B cell (primary cell): ENCODE data around the gene CREBBP. TPM values are rescaled to one million over a fixed set of nuclear protein-coding genes. Genes with fewer than 3 reads are reported as not detected.

ENCODE experiments used
- ATAC-seq: fragments of 200-7000 bp; cut with Tn5 transposase; one replicate; pipeline ENCODE4 v1.10.0; 2021; ENCODE audit warnings: low read depth, mild to moderate bottlenecking, moderate number of reproducible peaks, moderate library complexity
- CTCF ChIA-PET: fragments of 350-600 bp; sonication (Branson Sonifier 250); formaldehyde crosslinking; loops from one replicate; lab custom pipeline; 2021; ENCODE audit warnings: antibody characterized with exemption, inconsistent platforms; lab: Charles Lee
- POLR2A ChIA-PET: fragments of 350-600 bp; sonication (Branson Sonifier 250); formaldehyde crosslinking; loops from one replicate; lab custom pipeline; 2021; ENCODE audit warnings: antibody characterized with exemption; lab: Charles Lee
- DNase-seq: peaks from one replicate; pipeline ENCODE4 v3.0.0; 2013
- H2AFZ ChIP-seq: 2 replicates; pipeline ENCODE4 v1.6.1; 2012; ENCODE audit warnings: mild to moderate bottlenecking, low read depth, low read length; ENCODE audit not compliant: insufficient read depth, poor library complexity, severe bottlenecking
- H3K27ac ChIP-seq, 2 donors: 1 replicate in 1 of 2; 2 replicates in 1 of 2; pipeline ENCODE4 v1.5.1; 2012 to 2013; ENCODE audit warnings: low read length in 2 of 2, mild to moderate bottlenecking in 2 of 2, moderate library complexity in 1 of 2
- H3K27me3 ChIP-seq, 4 experiments: fragments of 200-600 bp in 1 of 4; sonication (generic) in 1 of 4; replicated peaks in 1 of 4; 1 replicate in 2 of 4; 2 replicates in 2 of 4; pipeline versions ENCODE4 v1.6.1 to v1.7.0; 2013 to 2016; ENCODE audit warnings: low read length in 3 of 4, mild to moderate bottlenecking in 2 of 4, mixed read lengths in 1 of 4, moderate library complexity in 1 of 4; ENCODE audit not compliant: insufficient read depth in 4 of 4, control insufficient read depth in 3 of 4; ENCODE audit errors: control extremely low read depth in 1 of 4
- H3K36me3 ChIP-seq, 2 experiments: replicated peaks in 1 of 2; 1 replicate in 1 of 2; 2 replicates in 1 of 2; pipeline versions ENCODE4 v1.6.1 to v1.7.1; 2013; ENCODE audit warnings: low read length in 1 of 2; ENCODE audit not compliant: insufficient read depth in 2 of 2, control insufficient read depth in 1 of 2; ENCODE audit errors: control extremely low read depth in 1 of 2, extremely low read depth in 1 of 2
- H3K4me1 ChIP-seq, 2 donors: fragments of 200-600 bp in 1 of 2; sonication (generic) in 1 of 2; 1 replicate in 1 of 2; 2 replicates in 1 of 2; pipeline versions ENCODE4 v1.5.1 to v1.6.1; 2013 to 2017; ENCODE audit warnings: low read length in 2 of 2; ENCODE audit not compliant: control insufficient read depth in 2 of 2, insufficient read depth in 2 of 2
- H3K4me2 ChIP-seq: replicated peaks from 2 replicates; pipeline ENCODE3; 2012; ENCODE audit warnings: mild to moderate bottlenecking, low read depth, low read length; ENCODE audit not compliant: poor library complexity, severe bottlenecking
- H3K4me3 ChIP-seq, 5 experiments: fragments of 200-600 bp in 1 of 5; sonication (generic) in 1 of 5; 1 replicate in 3 of 5; 2 replicates in 2 of 5; pipeline versions ENCODE4 v1.5.1 to v1.7.0; 2011 to 2016; ENCODE audit warnings: low read length in 4 of 5, mild to moderate bottlenecking in 4 of 5, low read depth in 2 of 5, control low read depth in 1 of 5, moderate library complexity in 1 of 5; ENCODE audit not compliant: insufficient read depth in 1 of 5; ENCODE audit errors: control extremely low read depth in 1 of 5, extremely low read depth in 1 of 5
- H3K79me2 ChIP-seq: fragments of 200-600 bp; sonication (generic); one replicate; pipeline ENCODE4 v1.6.0; 2016; ENCODE audit warnings: low read length; ENCODE audit not compliant: control insufficient read depth, insufficient read depth
- H3K9ac ChIP-seq: fragments of 200-600 bp; sonication (generic); 2 replicates; pipeline ENCODE4 v1.6.1; 2017; ENCODE audit warnings: mild to moderate bottlenecking, low read length, moderate library complexity
- H3K9me3 ChIP-seq, 3 donors: one replicate each; pipeline versions ENCODE4 v1.6.1 to v1.7.1; 2013; ENCODE audit warnings: low read length in 2 of 3; ENCODE audit not compliant: control insufficient read depth in 2 of 3, insufficient read depth in 1 of 3; ENCODE audit errors: control extremely low read depth in 1 of 3
- H4K20me1 ChIP-seq: 2 replicates; pipeline ENCODE4 v1.6.0; 2012; ENCODE audit warnings: mild to moderate bottlenecking, low read length; ENCODE audit not compliant: insufficient read depth, control insufficient read depth, poor library complexity, severe bottlenecking
- H3K27ac Mint-ChIP-seq: one replicate; pipeline ENCODE4 v1.8.0; 2021; ENCODE audit warnings: mixed read lengths
- H3K27me3 Mint-ChIP-seq: one replicate; pipeline ENCODE4 v1.8.0; 2021; ENCODE audit warnings: mixed read lengths
- H3K4me1 Mint-ChIP-seq: one replicate; pipeline ENCODE4 v1.8.0; 2021; ENCODE audit warnings: mixed read lengths
- H3K4me3 Mint-ChIP-seq: one replicate; pipeline ENCODE4 v1.8.0; 2021; ENCODE audit warnings: mixed read lengths
- H3K9me3 Mint-ChIP-seq: one replicate; pipeline ENCODE4 v1.8.0; 2022; ENCODE audit warnings: mixed read lengths; ENCODE audit not compliant: insufficient read depth
- CTCF ChIP-seq: fragments of 200-600 bp; IDR thresholded peaks from one replicate; pipeline ENCODE4 v1.8.0; 2022; ENCODE audit warnings: antibody characterized with exemption, mild to moderate bottlenecking
- EZH2 ChIP-seq: IDR thresholded peaks from 2 replicates; pipeline ENCODE4 v1.6.1; 2012; ENCODE audit warnings: borderline replicate concordance, low read depth, mild to moderate bottlenecking, moderate library complexity, low read length; ENCODE audit not compliant: insufficient read depth, poor library complexity, severe bottlenecking
- WGBS: methylation state at CpG from one replicate; pipeline ENCODE4 v1.1.5; 2013; ENCODE audit warnings: missing lambda C conversion rate; ENCODE audit not compliant: insufficient coverage; 5-methylcytosine and 5-hydroxymethylcytosine counted together
- intact Hi-C: fragments of 100-400 bp; cut with micrococcal nuclease; formaldehyde crosslinking; loops from one replicate; pipeline ENCODE4 v1.10.0; 2022
- polyA plus RNA-seq: library from polyadenylated mRNA; depleted of rRNA; stranded (reverse); fragments of >200 nt; gene quantifications from 2 replicates; pipeline ENCODE4 v1.2.3, GENCODE V29; 2012
- total RNA-seq, 2 donors: library from RNA; stranded (reverse); fragments of 120-200 nt in 1 of 2; gene quantifications; 1 replicate in 1 of 2; 2 replicates in 1 of 2; pipeline versions ENCODE4 v1.2.3 to v1.2.4, GENCODE V29; 2013 to 2022

CREBBP gene
- total and polyA plus RNA-seq, 2 donors (not counting 1 experiment from before 2014, with no cell fraction given) = 27.6 to 206 TPM

- Histone ChIP-seq H2AFZ (no peak overlapping the region), H3K79me2 (peaks cover 32% of the 10 kb centered on the region), H4K20me1 (no peaks in the 10 kb centered on the region), H3K27me3 (no peaks in the 10 kb centered on the region), H3K4me3 (no peak overlapping the region), H3K4me1 (peaks cover 0 to 2% of the 10 kb centered on the region in 2 donors), H3K9me3 (peaks cover 0 to 7% (median 0%) of the 10 kb centered on the region in 3 donors), H3K9ac (no peak overlapping the region), H3K27ac (no peak overlapping the region), H3K4me2 (no peak overlapping the region), H3K36me3 (no peaks in the 10 kb centered on the region)
- TF ChIP-seq EZH2 (no peak), CTCF (no peak)
- intact Hi-C loops = no loop called here
- no peaks in the 10 kb centered on the region for H3K9me3 Mint-ChIP-seq
- ChIA-PET CTCF (interaction anchor here (1.2 to 2.4 kb wide), 2 partner anchors 8 to 76 kb away, joined by 3 to 6 read pairs; no protein-coding TSS in a partner anchor), POLR2A (no interaction called here)
- peaks cover 8% of the 10 kb centered on the region for H3K4me1 Mint-ChIP-seq
- DNase-seq = no peak
- ATAC-seq = no peak
- H3K27me3 Mint-ChIP-seq = no peaks in the 10 kb centered on the region
- no peak overlapping the region for H3K4me3 Mint-ChIP-seq
- WGBS = 90% methylated on average over 18 of the region's 19 CpGs
- no peak overlapping the region for H3K27ac Mint-ChIP-seq
Measured at GRCh38 chr16:3695610-3696369, 184.7 kb downstream of the CREBBP start.

- no peak overlapping the region for H3K4me2 ChIP-seq
- intact Hi-C loops = no loop called here
- ChIA-PET CTCF (interaction anchor here (0.6 to 1.0 kb wide), 2 partner anchors 185 to 564 kb away, joined by 4 to 5 read pairs; no protein-coding TSS in a partner anchor), POLR2A (interaction anchor here (0.6 kb wide), 1 partner anchor 11 kb away, joined by 3 read pairs; no protein-coding TSS in a partner anchor)
- no peak overlapping the region for H3K4me3 ChIP-seq
- no peak for TF ChIP-seq EZH2
- TF ChIP-seq CTCF = no peak
- no peak overlapping the region for H3K27ac ChIP-seq
- Mint-ChIP-seq H3K27ac (no peak overlapping the region), H3K27me3 (no peaks in the 10 kb centered on the region), H3K4me3 (no peak overlapping the region), H3K9me3 (no peaks in the 10 kb centered on the region), H3K4me1 (peaks cover 14% of the 10 kb centered on the region)
- H3K9ac ChIP-seq = no peak overlapping the region
- no peak for DNase-seq
- H3K79me2 ChIP-seq = peaks cover 36% of the 10 kb centered on the region
- H3K4me1 ChIP-seq = peaks cover 3 to 9% of the 10 kb centered on the region in 2 donors
- H4K20me1 ChIP-seq = no peaks in the 10 kb centered on the region
- no peak overlapping the region for H2AFZ ChIP-seq
- WGBS = 99% methylated on average over 7 of the region's 9 CpGs
- H3K27me3 ChIP-seq = no peaks in the 10 kb centered on the region
- H3K36me3 ChIP-seq = no peaks in the 10 kb centered on the region
- ATAC-seq = no peak
- H3K9me3 ChIP-seq = peaks cover 0 to 7% (median 0%) of the 10 kb centered on the region in 3 donors
Measured at GRCh38 chr16:3694051-3694450, 186.5 kb downstream of the CREBBP start.
